Neuronal stem cell (in vitro differentiated cells): Measurements from ENCODE around the gene ADAMTS14.

Experiments
- DNase-seq: peaks from one replicate; pipeline ENCODE4 v3.0.0-alpha.2; 2013; ENCODE audit warnings: low spot score
- H2AFZ ChIP-seq: one replicate; pipeline ENCODE4 v1.6.1; 2013; ENCODE audit warnings: mild to moderate bottlenecking, low read length, inconsistent platforms
- H2AK5ac ChIP-seq: 2 replicates; pipeline ENCODE4 v1.6.1; 2013; ENCODE audit warnings: low read depth, mild to moderate bottlenecking, inconsistent platforms, low read length, moderate library complexity, mixed read lengths
- H2BK120ac ChIP-seq: 2 replicates; pipeline ENCODE4 v1.6.1; 2013; ENCODE audit warnings: low read depth, mild to moderate bottlenecking, inconsistent platforms, low read length, moderate library complexity, mixed read lengths
- H2BK12ac ChIP-seq: one replicate; pipeline ENCODE4 v1.6.1; 2013; ENCODE audit warnings: low read length, inconsistent platforms
- H2BK15ac ChIP-seq: 2 replicates; pipeline ENCODE4 v1.6.1; 2013; ENCODE audit warnings: mild to moderate bottlenecking, low read length, inconsistent platforms, mixed read lengths
- H2BK5ac ChIP-seq: one replicate; pipeline ENCODE4 v1.6.1; 2013; ENCODE audit warnings: inconsistent platforms, mild to moderate bottlenecking, low read length, moderate library complexity
- H3K14ac ChIP-seq: one replicate; pipeline ENCODE4 v1.6.1; 2013; ENCODE audit warnings: low read length, inconsistent platforms
- H3K18ac ChIP-seq: 2 replicates; pipeline ENCODE4 v1.6.1; 2013; ENCODE audit warnings: low read length, inconsistent platforms
- H3K23ac ChIP-seq: 2 replicates; pipeline ENCODE4 v1.6.1; 2013; ENCODE audit warnings: low read depth, mild to moderate bottlenecking, mixed read lengths, low read length, inconsistent platforms; ENCODE audit not compliant: poor library complexity
- H3K27ac ChIP-seq: replicated peaks from 3 replicates; pipeline ENCODE4 v1.5.1; 2013; ENCODE audit warnings: low read length, inconsistent platforms
- H3K27me3 ChIP-seq, 3 experiments: 2 replicates each; pipeline ENCODE4 v1.6.1; 2013; ENCODE audit warnings: low read length in 3 of 3, mild to moderate bottlenecking in 2 of 3, inconsistent platforms in 1 of 3, low read depth in 1 of 3, mixed read lengths in 1 of 3, moderate library complexity in 1 of 3; ENCODE audit not compliant: control insufficient read depth in 3 of 3, insufficient read depth in 3 of 3
- H3K36me3 ChIP-seq, 2 donors: replicated peaks in 1 of 2; 2 replicates each; pipeline ENCODE4 v1.6.1; 2013; ENCODE audit warnings: low read length in 2 of 2; ENCODE audit not compliant: control insufficient read depth in 2 of 2, insufficient read depth in 2 of 2
- H3K4ac ChIP-seq: 2 replicates; pipeline ENCODE4 v1.6.1; 2013; ENCODE audit warnings: inconsistent platforms, mild to moderate bottlenecking, low read length, moderate library complexity
- H3K4me1 ChIP-seq, 2 donors: 1 replicate in 1 of 2; 2 replicates in 1 of 2; pipeline ENCODE4 v1.6.1; 2013; ENCODE audit warnings: low read length in 2 of 2, low read depth in 1 of 2; ENCODE audit not compliant: control insufficient read depth in 2 of 2, insufficient read depth in 1 of 2
- H3K4me2 ChIP-seq: one replicate; pipeline ENCODE4 v1.6.1; 2013; ENCODE audit warnings: mild to moderate bottlenecking, low read length, inconsistent platforms; ENCODE audit not compliant: insufficient read depth, poor library complexity, severe bottlenecking
- H3K4me3 ChIP-seq, 2 donors: 2 replicates each; pipeline ENCODE4 v1.5.1; 2013; ENCODE audit warnings: low read length in 2 of 2, mild to moderate bottlenecking in 2 of 2, inconsistent platforms in 1 of 2, moderate library complexity in 1 of 2
- H3K79me1 ChIP-seq: one replicate; pipeline ENCODE4 v1.6.1; 2013; ENCODE audit warnings: low read depth, mild to moderate bottlenecking, inconsistent platforms, low read length, moderate library complexity
- H3K9ac ChIP-seq: one replicate; pipeline ENCODE4 v1.6.1; 2013; ENCODE audit warnings: mild to moderate bottlenecking, low read depth, low read length, inconsistent platforms; ENCODE audit not compliant: poor library complexity
- H3K9me3 ChIP-seq, 2 donors: replicated peaks in 1 of 2; 2 replicates each; pipeline versions ENCODE3 to v1.6.1; 2013; ENCODE audit warnings: low read length in 2 of 2, mild to moderate bottlenecking in 2 of 2, inconsistent platforms in 1 of 2, low read depth in 1 of 2, mixed read lengths in 1 of 2, moderate library complexity in 1 of 2; ENCODE audit not compliant: control insufficient read depth in 2 of 2, insufficient read depth in 1 of 2
- H4K8ac ChIP-seq: one replicate; pipeline ENCODE4 v1.6.1; 2013; ENCODE audit warnings: low read depth, mild to moderate bottlenecking, inconsistent platforms, low read length, moderate library complexity
- H4K91ac ChIP-seq: one replicate; pipeline ENCODE4 v1.6.1; 2013; ENCODE audit warnings: low read length, low read depth, mild to moderate bottlenecking, inconsistent platforms; ENCODE audit not compliant: poor library complexity
- WGBS, 2 donors: extraction: QIAGEN DNeasy Blood & Tissue Kit; methylation state at CpG; one replicate each; pipeline ENCODE4 v1.1.7; 2013; ENCODE audit warnings: missing lambda C conversion rate in 2 of 2, mixed read lengths in 1 of 2; ENCODE audit not compliant: insufficient read length in 2 of 2, insufficient replicate concordance in 1 of 2; ENCODE audit errors: extremely low coverage in 2 of 2; 5-methylcytosine and 5-hydroxymethylcytosine counted together

The ADAMTS14 gene

GRCh38 chr10:70753841-70754621, 81.7 kb downstream of the ADAMTS14 start:
- DNase-seq, result no peak
- no CpG with 5 or more reads among the region's 15 CpGs for WGBS, 2 donors

GRCh38 chr10:70756700-70757360, 84.5 kb downstream of the ADAMTS14 start:
- no peak overlapping the region for H3K4me3 ChIP-seq
- no peaks in the 10 kb centered on the region for H3K36me3 ChIP-seq
- no peak overlapping the region for H3K18ac ChIP-seq
- H3K4me1 ChIP-seq, result peaks cover 8 to 12% of the 10 kb centered on the region in 2 donors
- no peak overlapping the region for H2BK12ac ChIP-seq
- H3K27me3 ChIP-seq, result peaks cover 0 to 3% (median 0%) of the 10 kb centered on the region in 3 experiments
- no peak for DNase-seq
- H3K9ac ChIP-seq, result no peak overlapping the region
- H3K9me3 ChIP-seq, result no peaks in the 10 kb centered on the region
- no peak overlapping the region for H2BK120ac ChIP-seq
- H2BK5ac ChIP-seq, result no peak overlapping the region
- no peak overlapping the region for H3K4ac ChIP-seq
- no peak overlapping the region for H2AFZ ChIP-seq
- H2AK5ac ChIP-seq, result no peak overlapping the region
- no peaks in the 10 kb centered on the region for H3K79me1 ChIP-seq
- no CpG with 5 or more reads among the region's 8 CpGs for WGBS, 2 donors
- H3K4me2 ChIP-seq, result no peak overlapping the region
- no peak overlapping the region for H4K8ac ChIP-seq
- H4K91ac ChIP-seq, result no peak overlapping the region
- no peak overlapping the region for H3K27ac ChIP-seq
- H3K14ac ChIP-seq, result no peak overlapping the region
- no peak overlapping the region for H2BK15ac ChIP-seq
- no peak overlapping the region for H3K23ac ChIP-seq

More at GRCh38 chr10:70753841-70754621, 81.7 kb downstream of the ADAMTS14 start:
- Histone ChIP-seq H3K27ac (no peak overlapping the region), H3K27me3 (peaks cover 0 to 3% (median 0%) of the 10 kb centered on the region in 3 experiments), H3K9ac (peak overlapping the region; percentile 0), H3K4me3 (no peak overlapping the region), H2AFZ (no peak overlapping the region), H3K23ac (no peak overlapping the region), H3K9me3 (no peaks in the 10 kb centered on the region), H2AK5ac (peak overlapping the region; percentile 54), H2BK15ac (peak overlapping the region; percentile 67), H4K91ac (no peak overlapping the region), H3K4me1 (peaks cover 0 to 1% of the 10 kb centered on the region in 2 donors), H3K14ac (no peak overlapping the region), H4K8ac (peak overlapping the region; percentile 45), H3K18ac (peak overlapping the region; percentile 62), H2BK12ac (no peak overlapping the region), H3K79me1 (no peaks in the 10 kb centered on the region), H3K4me2 (no peak overlapping the region), H3K4ac (no peak overlapping the region), H3K36me3 (no peaks in the 10 kb centered on the region), H2BK5ac (no peak overlapping the region), H2BK120ac (no peak overlapping the region)

GRCh38 chr10:70757856-70758255, 85.5 kb downstream of the ADAMTS14 start:
- Histone ChIP-seq H2BK120ac (peak overlapping the region; percentile 43), H3K4me2 (no peak overlapping the region), H2AK5ac (peak overlapping the region; percentile 36), H3K4ac (no peak overlapping the region), H3K9me3 (no peaks in the 10 kb centered on the region), H3K36me3 (no peaks in the 10 kb centered on the region), H2BK15ac (peak overlapping the region; percentile 49), H2BK12ac (peak overlapping the region; percentile 86), H2BK5ac (no peak overlapping the region), H3K27me3 (peaks cover 0 to 3% (median 0%) of the 10 kb centered on the region in 3 experiments), H3K4me1 (peaks cover 13 to 21% of the 10 kb centered on the region in 2 donors), H3K4me3 (no peak overlapping the region), H3K18ac (peak overlapping the region; percentile 46), H3K79me1 (no peaks in the 10 kb centered on the region), H3K14ac (no peak overlapping the region), H3K9ac (peak overlapping the region; percentile 65), H4K91ac (no peak overlapping the region), H3K23ac (no peak overlapping the region), H3K27ac (no peak overlapping the region), H2AFZ (no peak overlapping the region), H4K8ac (no peak overlapping the region)
- no CpG with 5 or more reads among the region's 13 CpGs for WGBS, 2 donors
- DNase-seq, result no peak
